SK-N-SH (cell line): Measurements from ENCODE around the gene TMEM132D.

ENCODE experiments used
- EZH2phosphoT487 ChIP-seq: fragments of 200-600 bp; sonication (generic); IDR thresholded peaks from 2 replicates; pipeline ENCODE4 v1.6.1; 2017; ENCODE audit warnings: low read depth, mixed run types, mild to moderate bottlenecking, antibody characterized with exemption, moderate library complexity, borderline replicate concordance
- GATA2 ChIP-seq: sonication (generic); formaldehyde crosslinking; IDR thresholded peaks from 2 replicates; pipeline ENCODE4 v1.5.0; 2020; ENCODE audit warnings: mild to moderate bottlenecking, missing genetic modification reagents
- POLR2AphosphoS5 ChIP-seq: IDR thresholded peaks from 2 replicates; pipeline ENCODE4 v1.6.1; 2012; ENCODE audit warnings: low read depth, low read length
- RCOR1 ChIP-seq: fragments of 150-350 bp; IDR thresholded peaks from 2 replicates; pipeline ENCODE4 v1.6.1; 2017; ENCODE audit warnings: antibody characterized with exemption, low read length
- USF2 ChIP-seq: fragments of 150-350 bp; IDR thresholded peaks from 2 replicates; pipeline ENCODE4 v1.6.1; 2017; ENCODE audit warnings: antibody characterized with exemption, low read length, low read depth, borderline replicate concordance
- TF ChIP-seq, protein P1 (sequence below): fragments of 200-600 bp; sonication (generic); IDR thresholded peaks from 2 replicates; pipeline ENCODE4 v1.6.1; 2017; ENCODE audit warnings: antibody characterized with exemption, mild to moderate bottlenecking, moderate library complexity

- no peak for TF ChIP-seq EZH2phosphoT487
- TF ChIP-seq USF2: no peak
- TF ChIP-seq, protein P1, sequence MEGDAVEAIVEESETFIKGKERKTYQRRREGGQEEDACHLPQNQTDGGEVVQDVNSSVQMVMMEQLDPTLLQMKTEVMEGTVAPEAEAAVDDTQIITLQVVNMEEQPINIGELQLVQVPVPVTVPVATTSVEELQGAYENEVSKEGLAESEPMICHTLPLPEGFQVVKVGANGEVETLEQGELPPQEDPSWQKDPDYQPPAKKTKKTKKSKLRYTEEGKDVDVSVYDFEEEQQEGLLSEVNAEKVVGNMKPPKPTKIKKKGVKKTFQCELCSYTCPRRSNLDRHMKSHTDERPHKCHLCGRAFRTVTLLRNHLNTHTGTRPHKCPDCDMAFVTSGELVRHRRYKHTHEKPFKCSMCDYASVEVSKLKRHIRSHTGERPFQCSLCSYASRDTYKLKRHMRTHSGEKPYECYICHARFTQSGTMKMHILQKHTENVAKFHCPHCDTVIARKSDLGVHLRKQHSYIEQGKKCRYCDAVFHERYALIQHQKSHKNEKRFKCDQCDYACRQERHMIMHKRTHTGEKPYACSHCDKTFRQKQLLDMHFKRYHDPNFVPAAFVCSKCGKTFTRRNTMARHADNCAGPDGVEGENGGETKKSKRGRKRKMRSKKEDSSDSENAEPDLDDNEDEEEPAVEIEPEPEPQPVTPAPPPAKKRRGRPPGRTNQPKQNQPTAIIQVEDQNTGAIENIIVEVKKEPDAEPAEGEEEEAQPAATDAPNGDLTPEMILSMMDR: no peak
- no peak for TF ChIP-seq RCOR1
- no peak for TF ChIP-seq POLR2AphosphoS5
- TF ChIP-seq GATA2: no peak
Measured at GRCh38 chr12:129096184-129096583, 807.6 kb downstream of the TMEM132D start.
